SK-N-SH treated with all-trans-retinoic acid at 6 μM for 48 hours (cell line): Measurements from ENCODE around the gene DBX1.
"Not testable (repeated sequence)": the region's sequence is repeated elsewhere in the genome, so short reads cannot be mapped to it uniquely, and the experiment has no call there.

Source experiments
- ATAC-seq: fragments of 200-7000 bp; cut with Tn5 transposase; 3 replicates; pipeline ENCODE4 v1.9.1; 2020; ENCODE audit warnings: mild to moderate bottlenecking, moderate library complexity
- ARNTL ChIP-seq: fragments of 450-650 bp; formaldehyde crosslinking; IDR thresholded peaks from 2 replicates; pipeline ENCODE4 v1.5.0; 2020; ENCODE audit warnings: low read depth, mild to moderate bottlenecking, moderate library complexity, borderline replicate concordance
- BACH2 ChIP-seq: fragments of 250-450 bp; sonication (Bioruptor Pico); IDR thresholded peaks from 2 replicates; pipeline ENCODE4 v1.9.0; 2021; ENCODE audit warnings: mild to moderate bottlenecking, borderline replicate concordance
- CREB5 ChIP-seq: fragments of 250-450 bp; sonication (Bioruptor Pico); IDR thresholded peaks from 2 replicates; pipeline ENCODE4 v1.5.1; 2020; ENCODE audit warnings: low read depth, mild to moderate bottlenecking, moderate library complexity
- CSDC2 ChIP-seq: fragments of 250-450 bp; sonication (Bioruptor Pico); IDR thresholded peaks from 2 replicates; pipeline ENCODE4 v1.5.0; 2020; ENCODE audit warnings: mild to moderate bottlenecking, moderate library complexity
- CSRNP3 ChIP-seq: fragments of 250-450 bp; sonication (Bioruptor Pico); IDR thresholded peaks from 2 replicates; pipeline ENCODE4 v1.5.1; 2021; ENCODE audit warnings: mild to moderate bottlenecking, moderate library complexity
- ESRRG ChIP-seq: fragments of 250-450 bp; sonication (Bioruptor Pico); IDR thresholded peaks from 2 replicates; pipeline ENCODE4 v1.6.1; 2021; ENCODE audit warnings: mild to moderate bottlenecking
- GLIS3 ChIP-seq: fragments of 250-450 bp; sonication (Bioruptor Pico); IDR thresholded peaks from 2 replicates; pipeline ENCODE4 v1.5.0; 2020; ENCODE audit warnings: mild to moderate bottlenecking, moderate library complexity
- ISL1 ChIP-seq: fragments of 250-450 bp; sonication (Bioruptor Pico); IDR thresholded peaks from 2 replicates; pipeline ENCODE4 v2.1.2; 2022; ENCODE audit warnings: mild to moderate bottlenecking, moderate library complexity
- OSR1 ChIP-seq: fragments of 250-450 bp; sonication (Bioruptor Pico); IDR thresholded peaks from 2 replicates; pipeline ENCODE4 v1.8.0; 2022; ENCODE audit warnings: moderate library complexity, mild to moderate bottlenecking, inconsistent platforms
- POU6F1 ChIP-seq: fragments of 250-450 bp; sonication (Bioruptor Pico); IDR thresholded peaks from 2 replicates; pipeline ENCODE4 v1.8.0; 2021; ENCODE audit warnings: low read depth, mild to moderate bottlenecking, moderate library complexity, borderline replicate concordance
- PPARA ChIP-seq: fragments of 250-450 bp; sonication (Bioruptor Pico); IDR thresholded peaks from 2 replicates; pipeline ENCODE4 v1.5.0; 2020; ENCODE audit warnings: mild to moderate bottlenecking, borderline replicate concordance
- RARB ChIP-seq: fragments of 250-450 bp; sonication (Bioruptor Pico); IDR thresholded peaks from 2 replicates; pipeline ENCODE4 v1.8.0; 2021; ENCODE audit warnings: mild to moderate bottlenecking, moderate library complexity
- SNAI2 ChIP-seq: fragments of 250-450 bp; sonication (Bioruptor Pico); IDR thresholded peaks from 2 replicates; pipeline ENCODE4 v1.5.0; 2020; ENCODE audit warnings: mild to moderate bottlenecking, moderate library complexity
- TCF4 ChIP-seq: fragments of 250-450 bp; sonication (Bioruptor Pico); IDR thresholded peaks from 2 replicates; pipeline ENCODE4 v1.8.0; 2021; ENCODE audit warnings: mild to moderate bottlenecking, moderate library complexity, borderline replicate concordance
- TOX ChIP-seq: fragments of 250-450 bp; sonication (Bioruptor Pico); IDR thresholded peaks from 2 replicates; pipeline ENCODE4 v1.8.0; 2021; ENCODE audit warnings: mild to moderate bottlenecking, moderate library complexity, borderline replicate concordance
- ZC3H10 ChIP-seq: fragments of 250-450 bp; sonication (Bioruptor Pico); IDR thresholded peaks from 2 replicates; pipeline ENCODE4 v1.5.1; 2021; ENCODE audit warnings: mild to moderate bottlenecking, moderate library complexity
- ZFP3 ChIP-seq: fragments of 250-450 bp; sonication (Bioruptor Pico); IDR thresholded peaks from 2 replicates; pipeline ENCODE4 v1.5.0; 2020; ENCODE audit warnings: mild to moderate bottlenecking, moderate library complexity
- ZFP30 ChIP-seq: fragments of 450-650 bp; formaldehyde crosslinking; IDR thresholded peaks from 2 replicates; pipeline ENCODE4 v1.5.0; 2022; ENCODE audit warnings: mild to moderate bottlenecking, moderate library complexity
- ZNF565 ChIP-seq: fragments of 450-650 bp; formaldehyde crosslinking; conservative IDR thresholded peaks from 2 replicates; pipeline ENCODE4 v1.5.0; 2020; ENCODE audit warnings: low read depth, mild to moderate bottlenecking, moderate library complexity
- ZNF8 ChIP-seq: fragments of 450-650 bp; formaldehyde crosslinking; IDR thresholded peaks from 2 replicates; pipeline ENCODE4 v1.5.0; 2020; ENCODE audit warnings: mild to moderate bottlenecking, moderate library complexity
- TF ChIP-seq, protein P1 (sequence below): fragments of 250-450 bp; sonication (Bioruptor Pico); IDR thresholded peaks from 2 replicates; pipeline ENCODE4 v1.5.0; 2020; ENCODE audit warnings: mild to moderate bottlenecking, moderate library complexity
- TF ChIP-seq, protein P2 (sequence below): fragments of 250-450 bp; sonication (Bioruptor Pico); IDR thresholded peaks from 2 replicates; pipeline ENCODE4 v1.8.0; 2020; ENCODE audit warnings: mild to moderate bottlenecking, moderate library complexity, borderline replicate concordance

DBX1 gene

DNA sequence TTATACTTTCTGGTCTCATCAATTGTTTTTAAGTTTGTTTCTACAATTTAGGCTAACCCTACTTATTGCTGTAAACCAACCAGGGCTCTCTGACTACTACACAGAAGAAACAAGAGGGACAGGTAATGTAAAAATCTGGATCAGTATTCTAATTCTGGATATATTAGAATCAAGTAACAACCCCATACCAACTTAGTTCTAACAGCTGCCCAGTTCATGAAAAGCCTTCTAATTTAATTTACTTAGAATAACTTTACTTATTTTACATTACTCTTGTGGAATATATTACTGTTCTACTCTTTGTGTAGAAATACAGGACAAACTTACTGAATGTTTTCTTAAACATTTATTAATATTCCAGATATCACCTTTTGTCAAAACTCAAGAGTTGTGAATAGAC lies 45.5 kb upstream of the DBX1 start (continued):
- no peak for TF ChIP-seq BACH2 (CRISPR knock-in tag)
- no peak for TF ChIP-seq ZC3H10

DNA sequence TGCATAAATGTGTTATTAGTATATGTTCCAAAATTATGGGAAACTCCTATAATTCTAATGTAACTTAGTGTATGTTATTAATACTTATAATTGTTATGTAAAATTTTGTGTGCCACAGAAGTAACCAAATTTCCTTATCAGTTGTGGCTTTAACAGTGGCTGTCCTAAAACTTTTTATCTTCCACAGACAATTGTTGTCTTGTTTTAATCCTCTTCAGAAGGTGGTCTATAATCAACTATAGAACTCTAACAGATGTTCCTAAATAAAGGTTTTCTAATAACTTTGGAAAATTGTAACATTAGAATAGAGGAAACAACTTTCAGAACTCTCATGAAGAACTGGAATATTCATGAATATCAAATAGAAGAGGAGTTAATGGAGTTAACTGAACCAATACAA lies 44.4 kb upstream of the DBX1 start:
- ATAC-seq = no peak
- TF ChIP-seq CREB5 (CRISPR knock-in tag) = no peak
- TF ChIP-seq ZNF8 (CRISPR knock-in tag) = no peak
- no peak for TF ChIP-seq CSDC2 (CRISPR knock-in tag)
- TF ChIP-seq, protein P1, sequence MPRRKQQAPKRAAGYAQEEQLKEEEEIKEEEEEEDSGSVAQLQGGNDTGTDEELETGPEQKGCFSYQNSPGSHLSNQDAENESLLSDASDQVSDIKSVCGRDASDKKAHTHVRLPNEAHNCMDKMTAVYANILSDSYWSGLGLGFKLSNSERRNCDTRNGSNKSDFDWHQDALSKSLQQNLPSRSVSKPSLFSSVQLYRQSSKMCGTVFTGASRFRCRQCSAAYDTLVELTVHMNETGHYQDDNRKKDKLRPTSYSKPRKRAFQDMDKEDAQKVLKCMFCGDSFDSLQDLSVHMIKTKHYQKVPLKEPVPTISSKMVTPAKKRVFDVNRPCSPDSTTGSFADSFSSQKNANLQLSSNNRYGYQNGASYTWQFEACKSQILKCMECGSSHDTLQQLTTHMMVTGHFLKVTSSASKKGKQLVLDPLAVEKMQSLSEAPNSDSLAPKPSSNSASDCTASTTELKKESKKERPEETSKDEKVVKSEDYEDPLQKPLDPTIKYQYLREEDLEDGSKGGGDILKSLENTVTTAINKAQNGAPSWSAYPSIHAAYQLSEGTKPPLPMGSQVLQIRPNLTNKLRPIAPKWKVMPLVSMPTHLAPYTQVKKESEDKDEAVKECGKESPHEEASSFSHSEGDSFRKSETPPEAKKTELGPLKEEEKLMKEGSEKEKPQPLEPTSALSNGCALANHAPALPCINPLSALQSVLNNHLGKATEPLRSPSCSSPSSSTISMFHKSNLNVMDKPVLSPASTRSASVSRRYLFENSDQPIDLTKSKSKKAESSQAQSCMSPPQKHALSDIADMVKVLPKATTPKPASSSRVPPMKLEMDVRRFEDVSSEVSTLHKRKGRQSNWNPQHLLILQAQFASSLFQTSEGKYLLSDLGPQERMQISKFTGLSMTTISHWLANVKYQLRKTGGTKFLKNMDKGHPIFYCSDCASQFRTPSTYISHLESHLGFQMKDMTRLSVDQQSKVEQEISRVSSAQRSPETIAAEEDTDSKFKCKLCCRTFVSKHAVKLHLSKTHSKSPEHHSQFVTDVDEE (CRISPR knock-in tag) = no peak
- TF ChIP-seq RARB (CRISPR knock-in tag) = no peak
- no peak for TF ChIP-seq BACH2 (CRISPR knock-in tag)
- TF ChIP-seq TCF4 (CRISPR knock-in tag) = no peak
- TF ChIP-seq ZFP3 (CRISPR knock-in tag) = no peak
- TF ChIP-seq ARNTL = no peak
- no peak for TF ChIP-seq PPARA (CRISPR knock-in tag)
- no peak for TF ChIP-seq ESRRG (CRISPR knock-in tag)
- no peak for TF ChIP-seq ZNF565 (CRISPR knock-in tag)
- TF ChIP-seq CSRNP3 (CRISPR knock-in tag) = no peak
- no peak for TF ChIP-seq ZFP30
- TF ChIP-seq, protein P2, sequence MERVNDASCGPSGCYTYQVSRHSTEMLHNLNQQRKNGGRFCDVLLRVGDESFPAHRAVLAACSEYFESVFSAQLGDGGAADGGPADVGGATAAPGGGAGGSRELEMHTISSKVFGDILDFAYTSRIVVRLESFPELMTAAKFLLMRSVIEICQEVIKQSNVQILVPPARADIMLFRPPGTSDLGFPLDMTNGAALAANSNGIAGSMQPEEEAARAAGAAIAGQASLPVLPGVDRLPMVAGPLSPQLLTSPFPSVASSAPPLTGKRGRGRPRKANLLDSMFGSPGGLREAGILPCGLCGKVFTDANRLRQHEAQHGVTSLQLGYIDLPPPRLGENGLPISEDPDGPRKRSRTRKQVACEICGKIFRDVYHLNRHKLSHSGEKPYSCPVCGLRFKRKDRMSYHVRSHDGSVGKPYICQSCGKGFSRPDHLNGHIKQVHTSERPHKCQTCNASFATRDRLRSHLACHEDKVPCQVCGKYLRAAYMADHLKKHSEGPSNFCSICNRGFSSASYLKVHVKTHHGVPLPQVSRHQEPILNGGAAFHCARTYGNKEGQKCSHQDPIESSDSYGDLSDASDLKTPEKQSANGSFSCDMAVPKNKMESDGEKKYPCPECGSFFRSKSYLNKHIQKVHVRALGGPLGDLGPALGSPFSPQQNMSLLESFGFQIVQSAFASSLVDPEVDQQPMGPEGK (CRISPR knock-in tag) = no peak
- TF ChIP-seq ISL1 (CRISPR knock-in tag) = no peak
- TF ChIP-seq TOX (CRISPR knock-in tag) = no peak
- no peak for TF ChIP-seq GLIS3 (CRISPR knock-in tag)

DNA sequence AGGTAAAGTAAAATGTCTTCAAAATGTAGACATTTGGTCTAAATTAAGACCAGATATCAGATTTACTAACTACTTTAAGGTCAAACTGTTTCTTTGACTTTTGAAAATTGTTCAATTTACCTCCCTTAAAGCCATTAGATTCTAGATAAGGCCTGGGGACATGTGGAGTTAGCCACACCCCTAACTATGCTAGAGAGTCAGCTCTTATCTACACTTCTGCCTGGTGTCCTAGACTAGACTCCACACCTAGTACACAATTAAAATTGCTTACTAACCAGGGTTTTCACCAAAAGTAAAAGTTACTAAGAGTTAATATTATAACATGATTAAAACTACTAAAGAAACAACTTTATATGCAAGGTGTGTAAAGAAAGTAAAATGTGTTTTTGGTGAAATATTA lies 43.6 kb upstream of the DBX1 start:
- ATAC-seq = no peak
- TF ChIP-seq ZNF8 (CRISPR knock-in tag) (no peak), ZFP30 (no peak), ZNF565 (CRISPR knock-in tag) (no peak), GLIS3 (CRISPR knock-in tag) (no peak), ISL1 (CRISPR knock-in tag) (no peak), OSR1 (CRISPR knock-in tag) (no peak)

GRCh38 chr11:20201231-20201630 lies 41.0 kb upstream of the DBX1 start:
- ATAC-seq = no peak
- no peak for TF ChIP-seq CSRNP3 (CRISPR knock-in tag)
- no peak for TF ChIP-seq TCF4 (CRISPR knock-in tag)
- TF ChIP-seq POU6F1 = no peak
- TF ChIP-seq SNAI2 = no peak
- no peak for TF ChIP-seq ESRRG (CRISPR knock-in tag)

DNA sequence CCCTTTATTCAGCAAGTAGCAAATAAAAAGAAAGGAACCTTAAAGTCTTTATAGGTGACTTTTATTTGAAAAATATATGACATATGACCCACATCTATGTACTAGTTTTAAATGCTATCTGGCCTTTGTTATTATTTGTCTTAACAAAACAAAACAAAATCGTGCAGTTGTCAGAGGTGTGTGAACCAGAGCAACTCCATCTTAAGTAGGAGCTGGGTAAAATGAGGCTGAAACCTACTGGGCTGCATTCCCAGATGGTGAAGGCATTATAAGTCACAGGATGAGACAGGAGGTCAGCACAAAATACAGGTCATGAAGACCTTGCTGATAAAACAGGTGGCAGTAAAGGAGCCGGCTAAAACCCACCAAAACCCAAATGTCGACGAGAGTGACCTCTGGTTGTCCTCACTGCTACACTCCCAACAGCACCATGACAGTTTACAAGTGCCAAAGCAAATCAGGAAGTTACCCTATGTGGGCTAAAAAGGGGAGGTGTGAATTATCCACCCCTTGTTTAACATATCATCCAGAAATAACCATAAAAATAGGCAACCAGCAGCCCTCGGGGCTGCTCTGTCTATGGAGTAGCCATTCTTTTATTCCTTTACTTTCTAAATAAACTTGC lies 40.2 kb upstream of the DBX1 start:
- ATAC-seq = not testable (repeated sequence)
